Liver (tissue), 9 donors: ENCODE results near the gene CRELD2. TPM values are rescaled to one million over a fixed set of nuclear protein-coding genes. Genes with fewer than 3 reads are reported as not detected.

Source experiments
- DNase-seq: peaks from one replicate; pipeline ENCODE4 v3.0.0-alpha.2; 2017; ENCODE audit warnings: low spot score
- H3K27ac ChIP-seq, 2 donors: one replicate each; pipeline ENCODE4 v1.7.0; 2013; ENCODE audit warnings: inconsistent platforms in 2 of 2, low read length in 2 of 2, control low read depth in 1 of 2, low read depth in 1 of 2, mild to moderate bottlenecking in 1 of 2
- H3K27me3 ChIP-seq, 4 donors: one replicate each; pipeline versions ENCODE4 v1.6.1 to v1.7.0; 2013; ENCODE audit warnings: low read length in 3 of 4, inconsistent platforms in 1 of 4, mild to moderate bottlenecking in 1 of 4, moderate library complexity in 1 of 4; ENCODE audit not compliant: control insufficient read depth in 4 of 4, insufficient read depth in 4 of 4
- H3K36me3 ChIP-seq, 4 donors: one replicate each; pipeline versions ENCODE4 v1.6.1 to v1.7.0; 2013; ENCODE audit warnings: low read length in 3 of 4, mild to moderate bottlenecking in 3 of 4, low read depth in 1 of 4, moderate library complexity in 1 of 4; ENCODE audit not compliant: control insufficient read depth in 4 of 4, insufficient read depth in 3 of 4
- H3K4me1 ChIP-seq, 4 donors: one replicate each; pipeline versions ENCODE4 v1.6.1 to v1.7.0; 2013; ENCODE audit warnings: low read length in 3 of 4, mild to moderate bottlenecking in 3 of 4, moderate library complexity in 1 of 4; ENCODE audit not compliant: control insufficient read depth in 4 of 4, insufficient read depth in 4 of 4
- H3K4me3 ChIP-seq, 3 donors: one replicate each; pipeline versions ENCODE4 v1.6.1 to v1.7.0; 2013; ENCODE audit warnings: low read length in 3 of 3, control low read depth in 1 of 3, low read depth in 1 of 3, mild to moderate bottlenecking in 1 of 3
- H3K9ac ChIP-seq, 2 donors: one replicate each; pipeline ENCODE4 v1.7.0; 2013; ENCODE audit warnings: low read length in 2 of 2, mild to moderate bottlenecking in 2 of 2, moderate library complexity in 2 of 2, control low read depth in 1 of 2, low read depth in 1 of 2
- H3K9me3 ChIP-seq, 4 donors: one replicate each; pipeline versions ENCODE4 v1.6.1 to v1.7.0; 2013; ENCODE audit warnings: low read length in 3 of 4; ENCODE audit not compliant: control insufficient read depth in 4 of 4
- EGR1 ChIP-seq, 2 donors: IDR thresholded peaks; 2 replicates each; pipeline ENCODE4 v1.6.1; 2016 to 2018; ENCODE audit warnings: antibody characterized with exemption in 2 of 2, low read depth in 2 of 2
- FOXA1 ChIP-seq: IDR thresholded peaks from 2 replicates; pipeline ENCODE4 v1.6.1; 2016; ENCODE audit warnings: antibody characterized with exemption
- FOXA2 ChIP-seq: IDR thresholded peaks from 2 replicates; pipeline ENCODE4 v1.6.1; 2016; ENCODE audit warnings: antibody characterized with exemption
- GABPA ChIP-seq, 2 donors: IDR thresholded peaks in 1 of 2; conservative IDR thresholded peaks in 1 of 2; 2 replicates each; pipeline ENCODE4 v1.6.1; 2016; ENCODE audit warnings: antibody characterized with exemption in 2 of 2, mild to moderate bottlenecking in 1 of 2, moderate library complexity in 1 of 2
- HNF4A ChIP-seq, 2 donors: conservative IDR thresholded peaks; 2 replicates each; pipeline ENCODE4 v1.6.1; 2016; ENCODE audit warnings: antibody characterized with exemption in 2 of 2, mild to moderate bottlenecking in 2 of 2
- HNF4G ChIP-seq: IDR thresholded peaks from 2 replicates; pipeline ENCODE4 v1.6.1; 2016; ENCODE audit warnings: antibody characterized with exemption
- NR2F2 ChIP-seq: IDR thresholded peaks from 2 replicates; pipeline ENCODE4 v1.6.1; 2016; ENCODE audit warnings: antibody characterized with exemption
- RAD21 ChIP-seq, 2 donors: IDR thresholded peaks; 2 replicates each; pipeline ENCODE4 v1.6.1; 2016; ENCODE audit warnings: antibody characterized with exemption in 2 of 2, mild to moderate bottlenecking in 2 of 2
- RXRA ChIP-seq, 2 donors: IDR thresholded peaks; 2 replicates each; pipeline ENCODE4 v1.6.1; 2017 to 2018; ENCODE audit warnings: antibody characterized with exemption in 2 of 2, mild to moderate bottlenecking in 1 of 2
- SP1 ChIP-seq: IDR thresholded peaks from 2 replicates; pipeline ENCODE4 v1.6.1; 2018; ENCODE audit warnings: antibody characterized with exemption, mild to moderate bottlenecking
- TAF1 ChIP-seq: conservative IDR thresholded peaks from 2 replicates; pipeline ENCODE4 v1.6.1; 2016; ENCODE audit warnings: antibody characterized with exemption, mild to moderate bottlenecking
- YY1 ChIP-seq: IDR thresholded peaks from 2 replicates; pipeline ENCODE4 v1.6.1; 2016; ENCODE audit warnings: antibody characterized with exemption, mild to moderate bottlenecking
- WGBS: extraction: QIAGEN DNeasy Blood & Tissue Kit; methylation state at CpG from one replicate; pipeline ENCODE4 v1.1.7; 2013; 5-methylcytosine and 5-hydroxymethylcytosine counted together
- polyA plus RNA-seq, 2 donors: library from polyadenylated mRNA; stranded (reverse) in 1 of 2; unstranded in 1 of 2; fragments of 200-250 nt in 1 of 2; fragments of >200 nt in 1 of 2; fragmentation: Nextera tagmentation in 1 of 2; extraction: Ambion mirVana in 1 of 2; gene quantifications; one replicate each; pipeline versions ENCODE4 v1.2.1 to v1.2.3, GENCODE V29; 2013 to 2015
- total RNA-seq, 2 donors: library from RNA; depleted of rRNA; stranded (reverse); fragments of >200 nt; gene quantifications; one replicate each; pipeline ENCODE4 v1.2.3, GENCODE V29; 2014
- TF ChIP-seq, protein P1 (sequence below): fragments of 150-350 bp; IDR thresholded peaks from 2 replicates; pipeline ENCODE4 v1.5.1; 2017; ENCODE audit warnings: improper control_type of control experiment, low read depth, low read length; ENCODE audit not compliant: missing input control
- TF ChIP-seq, protein P2 (sequence below): IDR thresholded peaks from 2 replicates; pipeline ENCODE4 v1.6.1; 2016; ENCODE audit warnings: antibody characterized with exemption, mild to moderate bottlenecking
- TF ChIP-seq, protein P3 (sequence below): IDR thresholded peaks from 2 replicates; pipeline ENCODE4 v1.6.1; 2016; ENCODE audit warnings: antibody characterized with exemption
- TF ChIP-seq, protein P4 (sequence below): IDR thresholded peaks from 2 replicates; pipeline ENCODE4 v1.6.1; 2016; ENCODE audit warnings: antibody characterized with exemption
- donor health status: healthy.
- donor health status: healthy.
- donor health status: healthy.
- donor health status: healthy.
- donor health status: healthy.

The CRELD2 gene
- total and polyA plus RNA-seq, 4 donors = 17.2 to 98.1 (median 57.1) TPM

DNA sequence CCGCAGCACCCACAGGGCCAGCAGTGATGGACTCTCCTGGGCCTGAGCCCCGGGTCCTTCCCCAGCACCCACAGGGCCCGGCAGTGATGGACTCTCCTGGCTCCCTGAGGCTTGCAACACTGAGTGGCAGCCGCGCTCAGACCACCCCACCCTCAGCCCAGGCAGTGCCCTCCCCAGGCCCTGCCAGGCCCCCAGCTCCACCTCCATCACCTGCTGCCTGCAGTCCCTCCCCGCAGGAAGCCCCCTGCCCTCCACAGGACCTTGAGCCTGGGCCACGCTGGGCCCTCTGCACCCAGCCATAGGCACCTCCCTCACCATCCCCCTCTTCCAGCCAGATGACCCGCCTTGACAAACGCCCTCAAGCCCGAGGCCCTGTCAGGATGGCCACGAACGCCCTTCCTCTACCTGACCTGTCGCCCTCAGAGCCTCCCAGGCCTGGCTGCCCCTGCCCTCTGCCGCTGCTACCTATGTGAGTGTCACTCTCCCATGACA is 11.6 kb upstream of the CRELD2 start:
- WGBS = 95% methylated on average over 14 of the region's 14 CpGs
- H3K27me3 ChIP-seq = no peaks in the 10 kb centered on the region
- no peak overlapping the region for H3K4me3 ChIP-seq
- no peak overlapping the region for H3K9ac ChIP-seq
- H3K27ac ChIP-seq = no peak overlapping the region
- H3K4me1 ChIP-seq = no peaks in the 10 kb centered on the region
- no peak for DNase-seq
- TF ChIP-seq EGR1 (IDR thresholded peaks at IDR 0.05; ENCODE audit: low read depth in 2 of 2) = no peak
- no peak for TF ChIP-seq HNF4A (conservative IDR thresholded peaks at IDR 0.05)
- H3K36me3 ChIP-seq = peaks cover 12 to 60% (median 21%) of the 10 kb centered on the region in 4 donors
- no peaks in the 10 kb centered on the region for H3K9me3 ChIP-seq

DNA sequence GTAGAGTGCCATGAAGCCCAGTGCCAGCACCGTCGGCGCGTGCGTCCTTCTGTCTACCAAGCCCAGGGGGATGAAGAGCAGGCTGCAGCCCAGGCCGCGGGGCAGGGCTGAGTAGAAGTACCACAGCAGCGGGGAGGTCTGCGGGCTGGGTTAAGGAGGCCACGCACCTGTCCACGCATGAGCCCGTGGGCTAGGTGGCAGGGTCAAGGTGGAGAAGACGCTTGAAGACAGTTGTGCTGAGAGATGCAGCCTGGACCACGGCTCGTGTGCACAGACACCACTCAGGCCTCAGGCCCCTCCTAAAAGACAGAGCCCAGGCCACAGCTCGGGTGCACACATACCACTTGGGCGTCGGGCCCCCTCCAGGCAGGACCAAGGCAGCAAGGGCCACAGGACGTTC is 10.6 kb upstream of the CRELD2 start:
- Histone ChIP-seq H3K27ac (no peak overlapping the region), H3K36me3 (peaks cover 15 to 58% (median 19%) of the 10 kb centered on the region in 4 donors), H3K27me3 (no peaks in the 10 kb centered on the region), H3K9me3 (no peaks in the 10 kb centered on the region), H3K4me1 (no peaks in the 10 kb centered on the region), H3K4me3 (no peak overlapping the region), H3K9ac (no peak overlapping the region)
- WGBS = 97% methylated on average over 19 of the region's 19 CpGs
- no peak for DNase-seq
- TF ChIP-seq, protein P1, sequence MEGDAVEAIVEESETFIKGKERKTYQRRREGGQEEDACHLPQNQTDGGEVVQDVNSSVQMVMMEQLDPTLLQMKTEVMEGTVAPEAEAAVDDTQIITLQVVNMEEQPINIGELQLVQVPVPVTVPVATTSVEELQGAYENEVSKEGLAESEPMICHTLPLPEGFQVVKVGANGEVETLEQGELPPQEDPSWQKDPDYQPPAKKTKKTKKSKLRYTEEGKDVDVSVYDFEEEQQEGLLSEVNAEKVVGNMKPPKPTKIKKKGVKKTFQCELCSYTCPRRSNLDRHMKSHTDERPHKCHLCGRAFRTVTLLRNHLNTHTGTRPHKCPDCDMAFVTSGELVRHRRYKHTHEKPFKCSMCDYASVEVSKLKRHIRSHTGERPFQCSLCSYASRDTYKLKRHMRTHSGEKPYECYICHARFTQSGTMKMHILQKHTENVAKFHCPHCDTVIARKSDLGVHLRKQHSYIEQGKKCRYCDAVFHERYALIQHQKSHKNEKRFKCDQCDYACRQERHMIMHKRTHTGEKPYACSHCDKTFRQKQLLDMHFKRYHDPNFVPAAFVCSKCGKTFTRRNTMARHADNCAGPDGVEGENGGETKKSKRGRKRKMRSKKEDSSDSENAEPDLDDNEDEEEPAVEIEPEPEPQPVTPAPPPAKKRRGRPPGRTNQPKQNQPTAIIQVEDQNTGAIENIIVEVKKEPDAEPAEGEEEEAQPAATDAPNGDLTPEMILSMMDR = no peak
- TF ChIP-seq, protein P2, sequence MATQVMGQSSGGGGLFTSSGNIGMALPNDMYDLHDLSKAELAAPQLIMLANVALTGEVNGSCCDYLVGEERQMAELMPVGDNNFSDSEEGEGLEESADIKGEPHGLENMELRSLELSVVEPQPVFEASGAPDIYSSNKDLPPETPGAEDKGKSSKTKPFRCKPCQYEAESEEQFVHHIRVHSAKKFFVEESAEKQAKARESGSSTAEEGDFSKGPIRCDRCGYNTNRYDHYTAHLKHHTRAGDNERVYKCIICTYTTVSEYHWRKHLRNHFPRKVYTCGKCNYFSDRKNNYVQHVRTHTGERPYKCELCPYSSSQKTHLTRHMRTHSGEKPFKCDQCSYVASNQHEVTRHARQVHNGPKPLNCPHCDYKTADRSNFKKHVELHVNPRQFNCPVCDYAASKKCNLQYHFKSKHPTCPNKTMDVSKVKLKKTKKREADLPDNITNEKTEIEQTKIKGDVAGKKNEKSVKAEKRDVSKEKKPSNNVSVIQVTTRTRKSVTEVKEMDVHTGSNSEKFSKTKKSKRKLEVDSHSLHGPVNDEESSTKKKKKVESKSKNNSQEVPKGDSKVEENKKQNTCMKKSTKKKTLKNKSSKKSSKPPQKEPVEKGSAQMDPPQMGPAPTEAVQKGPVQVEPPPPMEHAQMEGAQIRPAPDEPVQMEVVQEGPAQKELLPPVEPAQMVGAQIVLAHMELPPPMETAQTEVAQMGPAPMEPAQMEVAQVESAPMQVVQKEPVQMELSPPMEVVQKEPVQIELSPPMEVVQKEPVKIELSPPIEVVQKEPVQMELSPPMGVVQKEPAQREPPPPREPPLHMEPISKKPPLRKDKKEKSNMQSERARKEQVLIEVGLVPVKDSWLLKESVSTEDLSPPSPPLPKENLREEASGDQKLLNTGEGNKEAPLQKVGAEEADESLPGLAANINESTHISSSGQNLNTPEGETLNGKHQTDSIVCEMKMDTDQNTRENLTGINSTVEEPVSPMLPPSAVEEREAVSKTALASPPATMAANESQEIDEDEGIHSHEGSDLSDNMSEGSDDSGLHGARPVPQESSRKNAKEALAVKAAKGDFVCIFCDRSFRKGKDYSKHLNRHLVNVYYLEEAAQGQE = no peak
- TF ChIP-seq FOXA2 = no peak
- no peak for TF ChIP-seq YY1
- no peak for TF ChIP-seq RXRA (IDR thresholded peaks at IDR 0.05)
- TF ChIP-seq SP1 = no peak
- TF ChIP-seq, protein P3, sequence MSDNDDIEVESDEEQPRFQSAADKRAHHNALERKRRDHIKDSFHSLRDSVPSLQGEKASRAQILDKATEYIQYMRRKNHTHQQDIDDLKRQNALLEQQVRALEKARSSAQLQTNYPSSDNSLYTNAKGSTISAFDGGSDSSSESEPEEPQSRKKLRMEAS = no peak
- TF ChIP-seq HNF4G = no peak
- TF ChIP-seq FOXA1 = no peak

DNA sequence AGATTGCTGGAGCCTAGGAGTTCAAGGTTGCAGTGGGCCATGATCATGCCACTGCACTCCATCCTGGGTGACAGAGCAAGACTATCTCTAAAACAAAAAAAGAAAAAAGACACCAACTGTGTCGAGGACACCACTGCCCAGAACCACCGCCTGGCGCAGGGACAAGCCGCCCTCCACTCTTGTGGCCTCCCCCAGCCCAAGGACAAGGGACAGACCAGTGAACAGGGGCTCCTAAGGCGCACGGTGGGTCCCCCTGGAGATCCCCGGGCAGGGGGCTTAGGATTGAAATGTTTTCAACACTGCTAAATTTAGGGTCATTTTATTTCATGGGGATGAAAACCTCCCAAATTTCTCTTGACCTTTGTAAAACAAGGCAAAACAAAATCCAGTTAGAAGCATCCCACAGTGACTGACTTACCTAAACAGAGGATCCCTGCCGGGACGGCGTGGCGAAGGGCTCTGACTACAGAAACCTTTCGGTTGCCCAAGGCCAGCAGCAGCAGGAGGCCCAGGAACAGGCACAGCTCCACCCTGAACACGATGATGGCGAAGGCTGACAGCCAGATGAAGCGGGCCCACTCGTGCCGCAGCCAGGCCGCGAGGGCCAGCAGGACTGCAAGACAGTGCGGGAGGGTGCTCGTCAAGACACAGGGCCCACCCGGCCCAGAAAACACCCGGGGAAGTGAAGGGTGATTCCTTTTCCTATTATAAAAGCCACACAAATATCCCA is 8.8 kb upstream of the CRELD2 start:
- no peak for TF ChIP-seq RAD21 (IDR thresholded peaks at IDR 0.05)
- no peak for TF ChIP-seq FOXA2
- TF ChIP-seq, protein P4, sequence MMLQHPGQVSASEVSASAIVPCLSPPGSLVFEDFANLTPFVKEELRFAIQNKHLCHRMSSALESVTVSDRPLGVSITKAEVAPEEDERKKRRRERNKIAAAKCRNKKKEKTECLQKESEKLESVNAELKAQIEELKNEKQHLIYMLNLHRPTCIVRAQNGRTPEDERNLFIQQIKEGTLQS = no peak
- TF ChIP-seq FOXA1 = no peak
- no peak for TF ChIP-seq HNF4A (conservative IDR thresholded peaks at IDR 0.05)
- TF ChIP-seq YY1 = no peak
- TF ChIP-seq EGR1 (IDR thresholded peaks at IDR 0.05; ENCODE audit: low read depth in 2 of 2) = no peak
- TF ChIP-seq RXRA (IDR thresholded peaks at IDR 0.05) = no peak
- no peak for TF ChIP-seq NR2F2
- TF ChIP-seq TAF1 = no peak
- no peak for TF ChIP-seq GABPA (IDR thresholded peaks at IDR 0.05 in 1 of 2, conservative IDR thresholded peaks at IDR 0.05 in 1 of 2)
- Histone ChIP-seq H3K9me3 (no peaks in the 10 kb centered on the region), H3K27me3 (no peaks in the 10 kb centered on the region), H3K9ac (no peak overlapping the region), H3K4me1 (no peaks in the 10 kb centered on the region), H3K4me3 (no peak overlapping the region), H3K27ac (no peak overlapping the region), H3K36me3 (peaks cover 11 to 50% (median 16%) of the 10 kb centered on the region in 4 donors)
- no peak for DNase-seq
- 96% methylated on average over 23 of the region's 23 CpGs for WGBS
